Spleen (tissue), 11 donors: ENCODE data around the gene ERAP2. TPM values are rescaled to one million over a fixed set of nuclear protein-coding genes. Genes with fewer than 3 reads are reported as not detected.

Source experiments
- DNase-seq: peaks from one replicate; pipeline ENCODE4 v3.0.0-alpha.2; 2020
- H3K27ac ChIP-seq, 8 donors: fragments of 200-600 bp; sonication (generic) in 7 of 8; 1 replicate in 4 of 8; 2 replicates in 4 of 8; pipeline versions ENCODE4 v1.5.0 to v1.8.0; 2016 to 2021; ENCODE audit warnings: inconsistent platforms in 4 of 8, mild to moderate bottlenecking in 4 of 8, moderate library complexity in 1 of 8
- H3K27me3 ChIP-seq, 7 donors: fragments of 200-600 bp; sonication (generic) in 6 of 7; replicated peaks in 1 of 7; 1 replicate in 4 of 7; 2 replicates in 3 of 7; pipeline versions ENCODE4 v1.5.0 to v1.8.0; 2016 to 2021; ENCODE audit warnings: inconsistent platforms in 3 of 7, mild to moderate bottlenecking in 1 of 7
- H3K36me3 ChIP-seq, 6 donors: fragments of 200-600 bp; sonication (generic) in 5 of 6; 1 replicate in 4 of 6; 2 replicates in 2 of 6; pipeline versions ENCODE4 v1.5.0 to v1.8.0; 2016 to 2021; ENCODE audit warnings: inconsistent platforms in 2 of 6
- H3K4me1 ChIP-seq, 6 donors: fragments of 200-600 bp; sonication (generic) in 5 of 6; 1 replicate in 3 of 6; 2 replicates in 3 of 6; pipeline versions ENCODE4 v1.5.0 to v1.8.0; 2016 to 2021; ENCODE audit warnings: inconsistent platforms in 3 of 6
- H3K4me3 ChIP-seq, 8 donors: fragments of 200-600 bp; sonication (generic) in 7 of 8; 1 replicate in 4 of 8; 2 replicates in 4 of 8; pipeline versions ENCODE4 v1.5.0 to v1.8.0; 2016 to 2021; ENCODE audit warnings: inconsistent platforms in 4 of 8, mild to moderate bottlenecking in 4 of 8, moderate library complexity in 2 of 8
- H3K9me3 ChIP-seq, 8 donors: fragments of 200-600 bp; sonication (generic) in 7 of 8; 1 replicate in 4 of 8; 2 replicates in 4 of 8; pipeline versions ENCODE4 v1.5.0 to v1.8.0; 2016 to 2021; ENCODE audit warnings: inconsistent platforms in 4 of 8
- CTCF ChIP-seq, 11 experiments: fragments of 200-600 bp in 7 of 11; fragments of 450-650 bp in 4 of 11; sonication (generic) in 4 of 11; IDR thresholded peaks in 8 of 11; conservative IDR thresholded peaks in 3 of 11; 1 replicate in 7 of 11; 2 replicates in 4 of 11; pipeline versions ENCODE4 v1.4.0 to v1.8.0; 2016 to 2021; ENCODE audit warnings: antibody characterized with exemption in 11 of 11, inconsistent platforms in 4 of 11, mild to moderate bottlenecking in 1 of 11
- POLR2A ChIP-seq, 3 donors: fragments of 450-650 bp; IDR thresholded peaks; one replicate each; pipeline ENCODE4 v1.5.1; 2017; ENCODE audit warnings: antibody characterized with exemption in 3 of 3, mild to moderate bottlenecking in 1 of 3
- POLR2AphosphoS5 ChIP-seq, 3 donors: sonication (generic); formaldehyde crosslinking; IDR thresholded peaks; one replicate each; pipeline ENCODE4 v1.5.1; 2017; ENCODE audit warnings: antibody characterized with exemption in 3 of 3
- WGBS, 5 donors: extraction: QIAGEN DNeasy Blood & Tissue Kit in 3 of 5; methylation state at CpG; one replicate each; pipeline versions ENCODE4 v1.1.5 to v1.1.7; 2013 to 2018; 5-methylcytosine and 5-hydroxymethylcytosine counted together
- intact Hi-C: fragments of 100-400 bp; cut with DNase I; formaldehyde crosslinking; loops from one replicate; pipeline ENCODE4 v1.15.0; 2023; ENCODE audit warnings: low total_unique reads
- polyA plus RNA-seq, 3 donors: library from polyadenylated mRNA; stranded (reverse); fragments of 200-250 nt; gene quantifications; one replicate each; pipeline ENCODE4 v1.2.1, GENCODE V29; 2013
- total RNA-seq, 7 donors: library from RNA; depleted of rRNA in 3 of 7; stranded (reverse); fragments of >200 nt in 3 of 7; fragmentation: NEBNext Ultra II Directional in 4 of 7; extraction: Animal tissue kit (Norgen Biotek cat#: 25700) in 4 of 7; gene quantifications; one replicate each; pipeline versions ENCODE4 v1.1.0 to v1.2.1, GENCODE V29; 2016 to 2021
- donor health status: healthy with polysubstance abuse.
- donor health status: DM: no; HTN: no; CAD: no; lungs with moderate emphysema.
- donor health status: DM: no; HTN: no; CAD: no.
- donor health status: Bipolar disorder and iron deficiency.
- donor health status: healthy.
- donor health status: DM: no; HTN: no; CAD: no.
- donor health status: DM: yes; HTN: yes; CAD: no.

Gene ERAP2
- total and polyA plus RNA-seq, 10 donors, result 10.6 to 91.8 (median 56.6) TPM

GRCh38 chr5:96952974-96953730, 76.9 kb downstream of the ERAP2 start:
- Histone ChIP-seq H3K36me3 (no peaks in the 10 kb centered on the region), H3K4me1 (peaks cover 9 to 92% (median 41%) of the 10 kb centered on the region in 6 donors), H3K27me3 (no peaks in the 10 kb centered on the region), H3K27ac (peak overlapping the region in 1 of 8 donors; percentile 16), H3K9me3 (no peaks in the 10 kb centered on the region), H3K4me3 (no peak overlapping the region)
- intact Hi-C loops, result no loop called here
- DNase-seq, result no peak
- TF ChIP-seq POLR2A (IDR thresholded peaks at IDR 0.05), result no peak
- TF ChIP-seq CTCF (IDR thresholded peaks at IDR 0.05 in 8 of 11, conservative IDR thresholded peaks at IDR 0.05 in 3 of 11), result no peak
- TF ChIP-seq POLR2AphosphoS5 (IDR thresholded peaks at IDR 0.05), result no peak
- WGBS, 5 donors, result 78 to 90% (median 85%) methylated on average over 7 of the region's 7 CpGs

GRCh38 chr5:96957254-96958049, 81.2 kb downstream of the ERAP2 start:
- WGBS, 5 donors, result 52 to 66% (median 58%) methylated on average over 4 of the region's 4 CpGs
- peak overlapping the region; percentile 10 to 80 (median 70) for H3K27ac ChIP-seq
- DNase-seq, result no peak
- H3K9me3 ChIP-seq, result no peaks in the 10 kb centered on the region
- peaks cover 36 to 96% (median 75%) of the 10 kb centered on the region in 6 donors for H3K4me1 ChIP-seq
- no peak for TF ChIP-seq POLR2A (IDR thresholded peaks at IDR 0.05)
- no peak for TF ChIP-seq CTCF (IDR thresholded peaks at IDR 0.05 in 8 of 11, conservative IDR thresholded peaks at IDR 0.05 in 3 of 11)
- TF ChIP-seq POLR2AphosphoS5 (IDR thresholded peaks at IDR 0.05), result no peak
- H3K36me3 ChIP-seq, result no peaks in the 10 kb centered on the region
- H3K4me3 ChIP-seq, result peak overlapping the region in 1 of 8 donors; percentile 38
- H3K27me3 ChIP-seq, result no peaks in the 10 kb centered on the region
- intact Hi-C loops, result no loop called here

- peak overlapping the region in 1 of 8 donors; percentile 38 for H3K4me3 ChIP-seq
- no peaks in the 10 kb centered on the region for H3K36me3 ChIP-seq
- 71 to 91% (median 77%) methylated on average over 5 of the region's 5 CpGs for WGBS, 5 donors
- no peak for TF ChIP-seq CTCF (IDR thresholded peaks at IDR 0.05 in 8 of 11, conservative IDR thresholded peaks at IDR 0.05 in 3 of 11)
- TF ChIP-seq POLR2AphosphoS5 (IDR thresholded peaks at IDR 0.05), result no peak
- no peak for TF ChIP-seq POLR2A (IDR thresholded peaks at IDR 0.05)
- H3K9me3 ChIP-seq, result no peaks in the 10 kb centered on the region
- no peak for DNase-seq
- peaks cover 49 to 96% (median 81%) of the 10 kb centered on the region in 6 donors for H3K4me1 ChIP-seq
- no peaks in the 10 kb centered on the region for H3K27me3 ChIP-seq
- intact Hi-C loops, result no loop called here
- H3K27ac ChIP-seq, result peak overlapping the region in 7 of 8 donors; percentile 26 to 80 (median 70)
These were observed 82.7 kb downstream of the ERAP2 start for GRCh38 chr5:96958977-96959376.

- WGBS, 5 donors, result 12 to 45% (median 21%) methylated on average over 1 of the region's 1 CpG
- no peaks in the 10 kb centered on the region for H3K9me3 ChIP-seq
- peaks cover 50 to 100% (median 84%) of the 10 kb centered on the region in 6 donors for H3K4me1 ChIP-seq
- H3K36me3 ChIP-seq, result no peaks in the 10 kb centered on the region
- TF ChIP-seq CTCF (IDR thresholded peaks at IDR 0.05 in 8 of 11, conservative IDR thresholded peaks at IDR 0.05 in 3 of 11) (no peak), POLR2AphosphoS5 (IDR thresholded peaks at IDR 0.05) (no peak), POLR2A (IDR thresholded peaks at IDR 0.05) (no peak)
- no peak for DNase-seq
- peak overlapping the region in 1 of 8 donors; percentile 12 for H3K4me3 ChIP-seq
- H3K27me3 ChIP-seq, result no peaks in the 10 kb centered on the region
- H3K27ac ChIP-seq, result peak overlapping the region in 7 of 8 donors; percentile 14 to 80 (median 70)
- intact Hi-C loops, result no loop called here
These were observed 84.8 kb downstream of the ERAP2 start for GRCh38 chr5:96961053-96961452.
